Stimulated activated memory B cell treated with anti-CD40 and anti-IgM and Interleukin-4, amounts not matched to agents 10 μg/mL and 1 μg/mL and 100 μg/mL, for 72 hours (primary cell): ENCODE results near the gene TMEM63A.
"Not testable (repeated sequence)": the region's sequence is repeated elsewhere in the genome, so short reads cannot be mapped to it uniquely, and the experiment has no call there.

Experiments used
- ATAC-seq: fragments of 150-1000 bp; cut with Tn5 transposase; 2 replicates; pipeline ENCODE4 v1.10.0; 2021
- H3K27ac Mint-ChIP-seq: one replicate; pipeline ENCODE4 v1.8.0; 2022; ENCODE audit warnings: mild to moderate bottlenecking, mixed read lengths
- H3K27me3 Mint-ChIP-seq: one replicate; pipeline ENCODE4 v1.8.0; 2022; ENCODE audit warnings: mixed read lengths
- H3K36me3 Mint-ChIP-seq: one replicate; pipeline ENCODE4 v1.8.0; 2022; ENCODE audit warnings: mixed read lengths
- H3K4me1 Mint-ChIP-seq: one replicate; pipeline ENCODE4 v1.8.0; 2022; ENCODE audit warnings: mixed read lengths
- H3K4me3 Mint-ChIP-seq: one replicate; pipeline ENCODE4 v1.8.0; 2022; ENCODE audit warnings: mild to moderate bottlenecking, moderate library complexity, mixed read lengths
- H3K9me3 Mint-ChIP-seq: one replicate; pipeline ENCODE4 v1.8.0; 2022; ENCODE audit warnings: mixed read lengths

Gene TMEM63A

GRCh38 chr1:225892307-225892706 lies 10.1 kb upstream of the TMEM63A start:
- Mint-ChIP-seq H3K27me3 (no peaks in the 10 kb centered on the region), H3K9me3 (no peaks in the 10 kb centered on the region), H3K27ac (no peak overlapping the region), H3K4me3 (no peak overlapping the region), H3K4me1 (peaks cover 15% of the 10 kb centered on the region), H3K36me3 (no peaks in the 10 kb centered on the region)
- ATAC-seq, result no peak

DNA sequence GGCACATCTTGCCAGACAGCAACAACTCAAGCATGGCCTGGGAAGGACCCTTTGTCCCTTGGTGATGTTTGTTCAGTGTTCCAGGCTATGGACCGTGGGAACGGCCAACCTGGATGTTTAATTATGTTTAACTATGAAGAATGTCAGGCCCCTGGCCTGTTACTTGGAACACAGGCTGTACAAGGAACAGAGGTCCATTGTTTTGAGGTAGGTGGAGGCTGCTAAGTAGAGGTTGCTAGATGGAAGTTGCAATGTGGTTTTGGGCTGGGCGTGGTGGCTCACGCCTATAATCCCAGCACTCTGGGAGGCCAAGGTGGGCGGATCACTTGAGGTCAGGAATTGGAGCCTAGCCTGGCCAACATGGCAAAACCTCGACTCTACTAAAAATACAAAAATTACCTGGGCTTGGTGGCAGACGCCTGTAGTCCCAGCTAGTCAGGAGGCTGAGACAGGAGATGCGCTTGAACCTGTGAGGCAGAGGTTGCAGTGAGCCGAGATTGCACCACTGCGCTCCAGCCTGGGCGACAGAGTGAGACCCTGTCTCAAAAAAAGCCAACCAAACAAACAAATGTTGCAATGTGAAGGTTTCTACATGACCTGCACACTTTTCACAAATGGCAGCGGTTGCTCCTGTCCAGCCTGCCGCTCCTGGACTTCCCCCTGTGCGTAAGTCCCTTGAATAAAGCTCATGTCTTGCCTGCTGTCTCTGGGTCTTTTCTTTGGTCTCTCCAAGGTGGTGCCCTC lies 9.2 kb upstream of the TMEM63A start:
- ATAC-seq, result no peak
- Mint-ChIP-seq H3K4me1 (peaks cover 6% of the 10 kb centered on the region), H3K9me3 (no peaks in the 10 kb centered on the region), H3K27me3 (no peaks in the 10 kb centered on the region), H3K4me3 (no peak overlapping the region), H3K27ac (no peak overlapping the region), H3K36me3 (no peaks in the 10 kb centered on the region)

GRCh38 chr1:225890346-225891228 lies 8.4 kb upstream of the TMEM63A start:
- H3K27ac Mint-ChIP-seq, result no peak overlapping the region
- no peaks in the 10 kb centered on the region for H3K27me3 Mint-ChIP-seq
- peak; percentile 25 for ATAC-seq
- no peaks in the 10 kb centered on the region for H3K36me3 Mint-ChIP-seq
- no peaks in the 10 kb centered on the region for H3K9me3 Mint-ChIP-seq
- H3K4me3 Mint-ChIP-seq, result no peak overlapping the region
- no peaks in the 10 kb centered on the region for H3K4me1 Mint-ChIP-seq

DNA sequence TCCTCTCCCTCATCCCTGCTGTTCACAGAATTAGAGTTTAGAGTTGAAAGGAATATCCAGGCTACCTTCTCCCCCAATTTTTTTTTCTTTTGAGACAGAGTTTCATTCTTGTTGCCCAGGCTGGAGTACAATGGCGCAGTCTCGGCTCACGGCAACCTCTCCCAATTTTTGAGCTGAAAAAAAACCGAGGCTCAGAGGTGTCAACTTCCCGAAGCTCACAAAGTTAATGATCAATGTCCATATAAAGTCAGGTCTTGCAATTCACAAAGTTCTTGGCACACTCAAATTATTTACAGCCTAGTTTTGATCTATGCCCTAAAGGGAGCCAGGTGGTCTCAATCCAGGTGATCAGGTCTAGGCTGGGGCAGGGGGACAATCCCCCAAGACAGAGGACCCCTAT lies 7.6 kb upstream of the TMEM63A start:
- H3K27me3 Mint-ChIP-seq, result no peaks in the 10 kb centered on the region
- H3K4me3 Mint-ChIP-seq, result no peak overlapping the region
- H3K36me3 Mint-ChIP-seq, result no peaks in the 10 kb centered on the region
- H3K9me3 Mint-ChIP-seq, result no peaks in the 10 kb centered on the region
- H3K27ac Mint-ChIP-seq, result no peak overlapping the region
- no peak for ATAC-seq
- no peaks in the 10 kb centered on the region for H3K4me1 Mint-ChIP-seq

GRCh38 chr1:225888898-225889601 lies 6.9 kb upstream of the TMEM63A start, which contains the start of gene LEFTY1:
Gene LEFTY1, minus strand, starts transcription at chr1:225889146. Its CDS starts 80 bp downstream, at chr1:225889066.
- Mint-ChIP-seq H3K36me3 (no peaks in the 10 kb centered on the region), H3K9me3 (no peaks in the 10 kb centered on the region), H3K27me3 (no peaks in the 10 kb centered on the region), H3K4me3 (no peak within 1 kb of the TSS), H3K27ac (no peak within 1 kb of the TSS), H3K4me1 (peaks cover 2% of the 10 kb centered on the region)
- ATAC-seq, result peak; percentile 27

DNA sequence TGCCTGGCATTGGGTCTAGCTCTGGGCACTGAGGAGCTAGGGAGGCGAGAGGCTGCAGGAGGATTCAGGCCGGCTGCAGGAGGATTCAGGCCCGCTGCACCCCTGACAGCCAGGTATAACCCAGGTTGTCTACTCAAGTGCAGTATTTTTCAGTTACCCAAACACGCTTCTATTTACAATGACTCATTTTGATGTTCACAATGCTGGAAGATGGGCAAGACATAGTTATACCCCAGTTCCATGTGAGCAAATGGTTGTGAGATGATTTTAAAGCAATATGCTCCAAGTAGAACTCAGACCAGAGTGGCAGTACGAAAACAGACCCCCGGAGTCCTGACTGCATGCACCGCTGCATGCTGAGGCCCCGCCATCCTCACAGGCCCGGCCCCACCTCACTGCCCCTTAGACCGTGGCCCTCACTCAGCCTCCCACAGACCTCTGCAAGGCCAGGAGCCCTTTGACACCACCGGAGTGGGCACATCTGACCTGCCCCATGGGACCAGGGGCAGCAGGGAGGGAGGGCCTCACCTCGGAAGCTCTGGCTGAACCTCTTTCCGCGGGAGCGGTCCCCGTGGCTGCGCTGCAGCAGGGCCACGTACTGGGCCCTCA lies 6.2 kb upstream of the TMEM63A start:
- H3K27ac Mint-ChIP-seq, result no peak overlapping the region
- no peaks in the 10 kb centered on the region for H3K27me3 Mint-ChIP-seq
- H3K9me3 Mint-ChIP-seq, result no peaks in the 10 kb centered on the region
- peaks cover 9% of the 10 kb centered on the region for H3K4me1 Mint-ChIP-seq
- ATAC-seq, result peak; percentile 21
- H3K36me3 Mint-ChIP-seq, result no peaks in the 10 kb centered on the region
- no peak overlapping the region for H3K4me3 Mint-ChIP-seq

DNA sequence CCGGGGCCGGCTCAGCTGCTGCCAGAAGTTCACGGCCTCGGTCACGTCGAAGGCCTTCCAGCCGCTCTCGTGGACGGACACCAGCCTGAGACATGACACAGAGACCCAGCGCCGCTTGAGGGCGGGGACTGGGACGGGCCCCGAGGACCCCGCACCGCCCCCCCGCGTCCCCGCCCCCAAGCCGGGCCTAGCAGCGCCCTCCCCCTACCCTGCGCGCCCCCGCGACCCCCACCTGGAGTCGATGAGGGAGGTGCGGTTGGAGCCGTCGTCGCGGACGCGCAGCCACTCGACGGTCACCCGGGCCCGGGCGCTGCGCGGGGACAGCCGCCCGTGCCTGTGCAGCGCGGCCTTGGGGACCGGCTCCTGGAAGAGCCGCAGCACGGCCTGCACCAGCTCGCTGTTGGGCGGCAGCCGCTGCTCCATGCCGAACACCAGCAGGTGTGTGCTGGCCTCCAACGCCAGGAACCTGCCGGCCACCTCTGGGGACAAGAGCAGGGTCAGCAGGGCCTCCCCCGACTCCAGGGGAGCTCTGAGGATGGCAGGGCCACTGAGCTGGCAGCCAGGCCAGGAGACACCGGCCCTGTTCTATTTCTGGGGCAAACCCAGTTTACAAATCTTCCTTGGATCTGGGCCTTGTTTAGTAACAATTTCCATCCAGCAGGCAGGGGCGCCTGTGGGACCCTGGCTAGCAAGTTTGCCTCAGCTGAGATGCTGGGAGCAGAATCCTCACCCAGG lies 5.5 kb upstream of the TMEM63A start:
- H3K27ac Mint-ChIP-seq, result not testable (repeated sequence)

GRCh38 chr1:225887030-225887314 lies 4.8 kb upstream of the TMEM63A start:
- Mint-ChIP-seq H3K27ac (no peak overlapping the region), H3K4me3 (no peak overlapping the region), H3K27me3 (no peaks in the 10 kb centered on the region), H3K4me1 (peaks cover 13% of the 10 kb centered on the region), H3K9me3 (no peaks in the 10 kb centered on the region), H3K36me3 (no peaks in the 10 kb centered on the region)
- ATAC-seq, result no peak

More for the DNA sequence above, 5.5 kb upstream of the TMEM63A start:
- ATAC-seq, result peak; percentile 28
- not testable (repeated sequence) for H3K9me3 Mint-ChIP-seq, H3K4me3 Mint-ChIP-seq, H3K36me3 Mint-ChIP-seq, H3K27me3 Mint-ChIP-seq
- peaks cover 13% of the 10 kb centered on the region for H3K4me1 Mint-ChIP-seq

- no peaks in the 10 kb centered on the region for H3K36me3 Mint-ChIP-seq
- no peaks in the 10 kb centered on the region for H3K9me3 Mint-ChIP-seq
- H3K4me1 Mint-ChIP-seq, result peaks cover 17% of the 10 kb centered on the region
- H3K4me3 Mint-ChIP-seq, result no peak overlapping the region
- ATAC-seq, result no peak
- H3K27ac Mint-ChIP-seq, result no peak overlapping the region
- no peaks in the 10 kb centered on the region for H3K27me3 Mint-ChIP-seq
Measured at GRCh38 chr1:225886159-225887029, 4.2 kb upstream of the TMEM63A start.

- ATAC-seq, result no peak
- H3K4me1 Mint-ChIP-seq, result peaks cover 28% of the 10 kb centered on the region
Measured at GRCh38 chr1:225885336-225885735, 3.2 kb upstream of the TMEM63A start.

GRCh38 chr1:225883616-225884265 lies 1.6 kb upstream of the TMEM63A start:
- H3K4me3 Mint-ChIP-seq, result peak overlapping the region; percentile 93
- peak overlapping the region; percentile 79 for H3K27ac Mint-ChIP-seq
- H3K27me3 Mint-ChIP-seq, result no peaks in the 10 kb centered on the region
- H3K4me1 Mint-ChIP-seq, result peaks cover 44% of the 10 kb centered on the region
- ATAC-seq, result no peak
- H3K36me3 Mint-ChIP-seq, result no peaks in the 10 kb centered on the region
- H3K9me3 Mint-ChIP-seq, result no peaks in the 10 kb centered on the region

More at GRCh38 chr1:225885336-225885735, 3.2 kb upstream of the TMEM63A start:
- Mint-ChIP-seq H3K36me3 (no peaks in the 10 kb centered on the region), H3K4me3 (no peak overlapping the region), H3K27ac (no peak overlapping the region), H3K27me3 (no peaks in the 10 kb centered on the region), H3K9me3 (no peaks in the 10 kb centered on the region)

GRCh38 chr1:225882694-225883615 lies 775 bp upstream of the TMEM63A start:
- ATAC-seq, result peak; percentile 59
- peaks cover under 1% of the 10 kb centered on the region for H3K36me3 Mint-ChIP-seq
- no peaks in the 10 kb centered on the region for H3K9me3 Mint-ChIP-seq
- H3K27ac Mint-ChIP-seq, result peak overlapping the region; percentile 79
- peak overlapping the region; percentile 93 for H3K4me3 Mint-ChIP-seq
- peaks cover 51% of the 10 kb centered on the region for H3K4me1 Mint-ChIP-seq
- no peaks in the 10 kb centered on the region for H3K27me3 Mint-ChIP-seq
